DOHH2 (cell line): ENCODE data around the gene ITPKA.

Source experiments
- EZH2phosphoT487 ChIP-seq: fragments of 200-600 bp; sonication (generic); IDR thresholded peaks from 2 replicates; pipeline ENCODE4 v1.6.1; 2017; ENCODE audit warnings: borderline replicate concordance, mild to moderate bottlenecking, antibody characterized with exemption, low read length, moderate library complexity, mixed read lengths
- TF ChIP-seq, protein P1 (sequence below): fragments of 200-600 bp; sonication (generic); IDR thresholded peaks from one replicate; pipeline ENCODE4 v1.5.1; 2014; ENCODE audit warnings: antibody characterized with exemption, mild to moderate bottlenecking, low read depth, low read length; ENCODE audit not compliant: poor library complexity, severe bottlenecking

DNA sequence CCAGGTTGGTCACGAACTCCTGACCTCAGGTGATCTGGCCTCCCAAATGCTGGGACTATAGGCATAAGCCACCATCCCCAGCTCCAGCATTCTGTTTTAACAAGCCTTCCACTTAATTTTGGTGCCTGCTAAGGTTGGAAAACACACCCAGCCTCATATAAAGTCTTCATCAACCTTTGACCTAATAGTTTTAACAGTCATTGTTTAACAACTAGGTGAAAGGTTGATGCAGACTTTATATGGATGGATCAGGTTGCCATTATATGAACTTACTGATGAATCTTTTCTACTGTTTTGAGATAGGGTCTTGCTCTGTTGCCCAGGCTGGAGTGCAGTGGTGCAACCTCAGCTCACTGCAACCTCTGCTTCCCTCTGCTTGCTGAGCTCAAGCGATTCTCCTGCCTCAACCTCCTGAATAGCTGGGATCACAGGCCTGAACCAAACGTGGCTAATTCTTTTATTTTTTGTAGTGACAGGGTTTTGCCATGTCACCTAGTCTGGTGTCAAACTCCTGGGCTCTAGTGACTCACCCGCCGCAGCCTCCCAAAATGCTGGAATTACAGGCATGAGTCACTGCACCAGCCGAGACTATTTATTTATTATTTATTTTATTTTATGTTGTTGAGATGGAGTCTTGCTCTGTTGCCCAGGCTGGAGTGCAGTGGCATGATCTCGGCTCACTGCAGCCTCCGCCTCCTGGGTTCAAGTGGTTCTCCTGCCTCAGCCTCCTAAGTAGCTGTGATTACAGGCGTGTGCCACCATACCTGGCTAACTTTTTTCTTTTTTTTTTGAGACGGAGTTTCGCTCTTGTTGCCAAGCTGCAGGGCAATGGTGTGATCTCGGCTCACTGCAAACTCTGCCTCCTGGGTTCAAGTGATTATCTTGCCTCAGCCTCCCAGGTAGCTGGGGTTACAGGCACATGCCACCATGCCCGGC lies 53.4 kb downstream of the ITPKA start:
- TF ChIP-seq, protein P1, sequence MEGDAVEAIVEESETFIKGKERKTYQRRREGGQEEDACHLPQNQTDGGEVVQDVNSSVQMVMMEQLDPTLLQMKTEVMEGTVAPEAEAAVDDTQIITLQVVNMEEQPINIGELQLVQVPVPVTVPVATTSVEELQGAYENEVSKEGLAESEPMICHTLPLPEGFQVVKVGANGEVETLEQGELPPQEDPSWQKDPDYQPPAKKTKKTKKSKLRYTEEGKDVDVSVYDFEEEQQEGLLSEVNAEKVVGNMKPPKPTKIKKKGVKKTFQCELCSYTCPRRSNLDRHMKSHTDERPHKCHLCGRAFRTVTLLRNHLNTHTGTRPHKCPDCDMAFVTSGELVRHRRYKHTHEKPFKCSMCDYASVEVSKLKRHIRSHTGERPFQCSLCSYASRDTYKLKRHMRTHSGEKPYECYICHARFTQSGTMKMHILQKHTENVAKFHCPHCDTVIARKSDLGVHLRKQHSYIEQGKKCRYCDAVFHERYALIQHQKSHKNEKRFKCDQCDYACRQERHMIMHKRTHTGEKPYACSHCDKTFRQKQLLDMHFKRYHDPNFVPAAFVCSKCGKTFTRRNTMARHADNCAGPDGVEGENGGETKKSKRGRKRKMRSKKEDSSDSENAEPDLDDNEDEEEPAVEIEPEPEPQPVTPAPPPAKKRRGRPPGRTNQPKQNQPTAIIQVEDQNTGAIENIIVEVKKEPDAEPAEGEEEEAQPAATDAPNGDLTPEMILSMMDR: no peak
- TF ChIP-seq EZH2phosphoT487: no peak
